ENCODE measurements around the gene ZFYVE27. TPM values are rescaled to one million over a fixed set of nuclear protein-coding genes. Genes with fewer than 3 reads are reported as not detected.

ZFYVE27 gene
- total RNA-seq, 8 experiments from 2014 or later: 21.7 to 45.9 (median 31.1) TPM

GRCh38 chr10:97800474-97800873 is 63.5 kb downstream of the ZFYVE27 start:
- in situ Hi-C loops (cut with MboI; ENCODE audit: low pct_unique_long_range_greater_than_20kb in 2 of 9, low sequenced_read_pairs in 9 of 9, unreplicated experiment in 9 of 9): no loop called here
- H3K4me1 ChIP-seq (replicated peaks in 1 of 2): peaks cover 0 to 6% of the 10 kb centered on the region in 2 donors
- ATAC-seq (replicated peaks in 6 of 8): no peak
- no peak overlapping the region for H3K27ac ChIP-seq
- no peak overlapping the region for H3K4me3 ChIP-seq
- WGBS, 10 experiments: 51 to 100% (median 86%) methylated on average over 1 to 8 of the region's 9 CpGs; no CpG with 5 or more reads in 5 of the 10 experiments

GRCh38 chr10:97801422-97801821 is 64.5 kb downstream of the ZFYVE27 start:
- Histone ChIP-seq H3K4me1 (replicated peaks in 1 of 2) (peaks cover 7 to 15% of the 10 kb centered on the region in 2 donors), H3K4me3 (no peak overlapping the region), H3K27ac (no peak overlapping the region)
- in situ Hi-C loops (cut with MboI; ENCODE audit: low pct_unique_long_range_greater_than_20kb in 2 of 9, low sequenced_read_pairs in 9 of 9, unreplicated experiment in 9 of 9): no loop called here
- WGBS, 10 experiments: 60% methylated on average over 1 of the region's 5 CpGs; no CpG with 5 or more reads in 9 of the 10 experiments
- ATAC-seq (replicated peaks in 6 of 8): peak in 2 of 8 experiments; percentile 50 to 68

GRCh38 chr10:97805096-97805884 is 68.4 kb downstream of the ZFYVE27 start:
- peak in 5 of 8 experiments; percentile 61 to 87 (median 78) for ATAC-seq (replicated peaks in 6 of 8)
- 19 to 53% (median 34%) methylated on average over 1 to 10 of the region's 12 CpGs; no CpG with 5 or more reads in 1 of the 10 experiments for WGBS, 10 experiments
- Histone ChIP-seq H3K27ac (no peak overlapping the region), H3K4me3 (no peak overlapping the region), H3K4me1 (replicated peaks in 1 of 2) (peaks cover 7 to 16% of the 10 kb centered on the region in 2 donors)
- in situ Hi-C loops (cut with MboI; ENCODE audit: low pct_unique_long_range_greater_than_20kb in 2 of 9, low sequenced_read_pairs in 9 of 9, unreplicated experiment in 9 of 9): no loop called here

GRCh38 chr10:97805949-97806348 is 69.0 kb downstream of the ZFYVE27 start:
- ATAC-seq (replicated peaks in 6 of 8): peak in 5 of 8 experiments; percentile 18 to 50 (median 35)
- H3K4me1 ChIP-seq (replicated peaks in 1 of 2): peaks cover 7 to 16% of the 10 kb centered on the region in 2 donors
- 0 to 81% (median 47%) methylated on average over 1 to 5 of the region's 6 CpGs; no CpG with 5 or more reads in 2 of the 10 experiments for WGBS, 10 experiments
- no peak overlapping the region for H3K27ac ChIP-seq
- in situ Hi-C loops (cut with MboI; ENCODE audit: low pct_unique_long_range_greater_than_20kb in 2 of 9, low sequenced_read_pairs in 9 of 9, unreplicated experiment in 9 of 9): no loop called here
- no peak overlapping the region for H3K4me3 ChIP-seq

- Histone ChIP-seq H3K4me3 (no peak overlapping the region), H3K27ac (no peak overlapping the region), H3K4me1 (replicated peaks in 1 of 2) (peaks cover 12 to 14% of the 10 kb centered on the region in 2 donors)
- in situ Hi-C loops (cut with MboI; ENCODE audit: low pct_unique_long_range_greater_than_20kb in 2 of 9, low sequenced_read_pairs in 9 of 9, unreplicated experiment in 9 of 9): no loop called here
- WGBS, 10 experiments: 0 to 100% (median 58%) methylated on average over 1 to 7 of the region's 7 CpGs; no CpG with 5 or more reads in 1 of the 10 experiments
- ATAC-seq (replicated peaks in 6 of 8): peak in 5 of 8 experiments; percentile 79 to 92 (median 84)
These were observed 73.5 kb downstream of the ZFYVE27 start for GRCh38 chr10:97810446-97810845.

Other genes starting within 250 kb of the ZFYVE27 start
- 10 to 100 TPM; 42.8 to 77.5 (median 56.4) TPM for gene MMS19, start 238.7 kb upstream of the ZFYVE27 start, total RNA-seq
- 10 to 100 TPM in 3 of 8 experiments, 1 to 10 TPM in 5; 2.9 to 16.7 (median 6.9) TPM for gene UBTD1, start 238.2 kb upstream of the ZFYVE27 start, total RNA-seq
- gene ANKRD2, start 164.3 kb upstream of the ZFYVE27 start, total RNA-seq: under 1 TPM in 1 of 8 experiments, not detected in 7; 0.21 TPM
- gene HOGA1, start 152.7 kb upstream of the ZFYVE27 start, total RNA-seq: 10 to 100 TPM in 1 of 8 experiments, 1 to 10 TPM in 4, under 1 TPM in 3; 0.27 to 11.5 (median 1.7) TPM
- gene C10orf62, start 147.4 kb upstream of the ZFYVE27 start, total RNA-seq: 1 to 10 TPM in 1 of 8 experiments, under 1 TPM in 4, not detected in 3; 0.17 to 2.6 (median 0.31) TPM
- gene MORN4, start 103.6 kb upstream of the ZFYVE27 start, total RNA-seq: 10 to 100 TPM in 5 of 8 experiments, 1 to 10 TPM in 3; 5.1 to 54.0 (median 27.5) TPM
- 10 to 100 TPM; 10.1 to 46.8 (median 18.4) TPM for gene PI4K2A, start 96.5 kb upstream of the ZFYVE27 start, total RNA-seq
- gene AVPI1, start 49.9 kb upstream of the ZFYVE27 start, total RNA-seq: 10 to 100 TPM in 3 of 8 experiments, 1 to 10 TPM in 5; 2.1 to 23.9 (median 7.1) TPM
- gene MARVELD1, start 23.4 kb upstream of the ZFYVE27 start, total RNA-seq: 10 to 100 TPM in 4 of 8 experiments, 1 to 10 TPM in 4; 2.0 to 37.7 (median 8.2) TPM
- under 1 TPM in 7 of 8 experiments, not detected in 1; 0.17 to 0.98 (median 0.60) TPM for gene SFRP5, start 34.9 kb downstream of the ZFYVE27 start, total RNA-seq
- gene GOLGA7B, start 112.7 kb downstream of the ZFYVE27 start, total RNA-seq: 1 to 10 TPM in 5 of 8 experiments, under 1 TPM in 3; 0.09 to 6.0 (median 1.3) TPM